HG03103 (cell line): ENCODE data around the gene NDUFB8.

Experiments
- ATAC-seq: cut with Tn5 transposase; IDR thresholded peaks from one replicate; pipeline ENCODE4 v1.9.1; 2021; ENCODE audit warnings: low read depth; ENCODE audit not compliant: unreplicated experiment

Gene NDUFB8

DNA sequence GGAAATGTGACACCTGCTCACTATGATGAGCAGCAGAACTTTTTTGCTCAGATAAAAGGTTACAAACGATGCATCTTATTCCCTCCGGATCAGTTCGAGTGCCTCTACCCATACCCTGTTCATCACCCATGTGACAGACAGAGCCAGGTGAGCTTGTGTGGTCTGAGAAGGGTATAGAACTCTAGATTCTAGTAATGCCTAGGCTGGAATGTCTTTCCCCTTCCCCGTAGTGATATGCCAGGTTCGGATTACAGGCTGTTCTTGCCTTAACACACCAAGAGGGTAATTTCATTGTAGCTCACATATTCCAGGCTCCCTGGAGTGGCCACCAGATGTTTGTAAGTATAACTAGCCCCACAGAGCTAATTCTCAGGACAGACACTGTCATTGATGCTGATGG is 15.3 kb upstream of the NDUFB8 start:
- ATAC-seq = no peak

DNA sequence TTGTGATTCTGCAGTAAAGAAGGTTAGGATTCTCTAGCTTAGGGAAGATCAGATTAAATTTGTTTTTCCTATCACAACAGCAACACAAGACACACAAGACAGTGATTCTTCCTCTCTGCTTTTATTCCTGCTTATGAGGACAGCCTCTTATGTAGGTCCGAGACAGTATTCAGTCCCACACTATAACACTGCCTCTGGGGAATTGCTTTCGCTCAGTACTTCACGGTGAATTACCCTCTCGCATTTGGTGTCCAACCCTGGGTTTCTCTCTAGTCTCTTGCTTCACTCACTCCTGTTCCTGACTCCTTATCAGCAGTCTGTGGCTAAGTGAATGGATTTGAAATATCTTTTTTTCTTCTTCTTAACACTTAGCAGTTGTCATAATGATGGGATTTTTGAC is 7.8 kb upstream of the NDUFB8 start:
- no peak for ATAC-seq

DNA sequence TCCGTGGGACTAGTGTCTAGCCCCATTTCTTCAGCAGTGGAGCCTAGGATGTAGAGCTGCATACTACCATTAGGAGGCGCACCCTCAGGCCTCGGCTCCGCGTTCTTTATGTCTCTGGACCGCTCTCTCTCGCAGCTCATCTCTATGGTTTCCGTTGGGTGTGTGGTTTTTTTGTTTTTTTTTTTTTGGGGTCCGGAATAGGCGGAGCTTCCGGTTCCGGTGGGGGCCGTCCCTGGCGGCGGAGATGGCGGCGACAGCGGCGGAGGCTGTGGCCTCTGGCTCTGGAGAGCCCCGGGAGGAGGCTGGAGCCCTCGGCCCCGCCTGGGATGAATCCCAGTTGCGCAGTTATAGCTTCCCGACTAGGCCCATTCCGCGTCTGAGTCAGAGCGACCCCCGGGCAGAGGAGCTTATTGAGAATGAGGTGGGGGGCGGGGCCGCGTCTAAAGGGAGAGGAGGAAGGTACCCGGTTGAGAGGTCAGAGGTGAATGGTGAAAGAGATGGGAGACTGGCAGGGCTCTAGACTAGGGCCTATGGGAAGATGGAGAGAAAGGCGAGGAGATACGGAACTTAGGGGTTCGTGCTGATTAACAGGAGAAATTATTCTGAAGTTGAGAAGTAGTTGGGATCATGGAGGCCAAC is 6.2 kb upstream of the NDUFB8 start, which contains the start of gene HIF1AN:
Gene HIF1AN (plus strand): TSS at position 229 of the 639 bp plus-strand sequence. CDS start 16 bp downstream, at position 245.
- ATAC-seq = peak; percentile 88

DNA sequence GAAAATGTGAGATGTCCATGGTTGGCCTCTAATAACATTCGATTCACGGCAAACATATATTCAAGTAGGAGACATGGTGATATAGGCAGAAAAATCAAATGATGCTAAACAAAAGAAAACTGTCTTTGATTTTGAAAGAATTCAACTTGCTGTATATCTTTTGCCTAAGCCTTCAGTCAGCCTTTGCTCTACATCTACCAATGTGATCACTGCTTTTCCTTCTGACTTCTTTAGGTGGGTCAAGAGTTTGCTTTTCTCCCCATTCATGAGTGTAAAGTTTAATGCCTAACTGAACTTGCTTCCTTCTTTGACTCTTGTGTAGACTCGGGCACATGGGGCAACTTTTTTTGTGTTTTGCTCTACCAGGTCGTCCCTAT is 5.7 kb upstream of the NDUFB8 start:
- ATAC-seq = no peak

DNA sequence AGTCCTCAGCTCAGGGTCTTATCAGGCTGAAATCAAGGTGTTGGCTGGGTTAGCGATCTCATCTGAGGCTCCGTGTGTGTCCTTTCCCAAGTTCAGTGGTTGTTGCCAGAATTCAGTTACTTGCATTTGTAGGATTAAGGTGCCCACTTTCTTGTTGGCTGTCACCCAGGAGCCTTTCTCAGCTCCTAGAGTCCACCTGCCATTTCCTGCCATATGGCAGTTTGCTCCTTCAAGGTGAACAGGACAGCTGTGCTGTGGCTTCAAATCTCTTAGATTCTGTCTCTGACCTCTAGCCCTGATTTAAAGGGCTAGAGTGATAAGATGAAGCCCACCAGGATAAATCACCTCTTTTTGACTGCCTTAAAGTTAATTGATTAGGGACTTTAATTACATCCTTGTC is 5.1 kb upstream of the NDUFB8 start:
- no peak for ATAC-seq

DNA sequence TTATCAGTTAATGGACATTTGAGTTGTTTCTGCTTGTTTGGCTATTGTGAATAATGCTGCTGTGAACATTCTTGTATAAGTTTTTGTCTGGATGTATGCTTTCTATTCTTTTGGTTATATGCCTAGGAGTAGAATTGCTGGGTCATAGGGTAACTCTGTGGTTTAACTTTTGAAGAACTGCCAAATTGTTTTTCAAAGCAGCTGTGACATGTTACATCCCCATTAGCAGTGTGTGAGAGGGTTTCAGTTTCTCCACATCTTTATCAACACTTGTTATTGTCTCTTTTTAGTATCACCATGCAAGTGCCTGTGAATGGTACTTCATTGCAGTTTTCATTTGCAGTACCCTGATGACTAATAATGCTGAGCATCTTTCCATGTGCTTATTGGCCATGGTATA is 2.1 kb upstream of the NDUFB8 start:
- no peak for ATAC-seq

DNA sequence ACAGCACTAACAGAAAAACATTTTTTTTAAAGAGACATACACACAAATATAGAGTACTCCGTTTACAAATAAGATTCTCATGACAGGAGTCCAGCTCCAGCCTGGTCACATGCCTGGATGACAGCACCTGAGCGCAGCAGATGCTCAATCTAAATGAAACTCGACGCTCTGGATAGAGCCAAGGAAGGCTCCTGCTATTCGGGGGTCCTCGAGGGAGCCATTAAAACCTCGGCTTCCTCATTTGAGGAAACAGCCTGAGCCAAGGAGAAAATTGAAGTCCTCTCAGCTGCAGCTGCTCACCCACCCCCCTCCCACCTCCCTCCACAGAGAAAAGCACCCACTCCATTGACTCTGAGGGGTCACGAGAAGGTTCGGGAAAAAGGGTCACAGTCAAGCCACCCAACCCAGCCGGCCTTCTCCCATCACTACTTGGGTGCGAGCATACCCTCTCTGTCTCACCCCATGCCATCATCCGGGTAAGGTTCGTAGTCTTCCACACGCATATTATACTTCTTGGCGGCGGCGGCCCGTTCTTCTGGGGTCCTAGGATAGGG is 673 bp downstream of the NDUFB8 start:
- ATAC-seq = no peak

DNA sequence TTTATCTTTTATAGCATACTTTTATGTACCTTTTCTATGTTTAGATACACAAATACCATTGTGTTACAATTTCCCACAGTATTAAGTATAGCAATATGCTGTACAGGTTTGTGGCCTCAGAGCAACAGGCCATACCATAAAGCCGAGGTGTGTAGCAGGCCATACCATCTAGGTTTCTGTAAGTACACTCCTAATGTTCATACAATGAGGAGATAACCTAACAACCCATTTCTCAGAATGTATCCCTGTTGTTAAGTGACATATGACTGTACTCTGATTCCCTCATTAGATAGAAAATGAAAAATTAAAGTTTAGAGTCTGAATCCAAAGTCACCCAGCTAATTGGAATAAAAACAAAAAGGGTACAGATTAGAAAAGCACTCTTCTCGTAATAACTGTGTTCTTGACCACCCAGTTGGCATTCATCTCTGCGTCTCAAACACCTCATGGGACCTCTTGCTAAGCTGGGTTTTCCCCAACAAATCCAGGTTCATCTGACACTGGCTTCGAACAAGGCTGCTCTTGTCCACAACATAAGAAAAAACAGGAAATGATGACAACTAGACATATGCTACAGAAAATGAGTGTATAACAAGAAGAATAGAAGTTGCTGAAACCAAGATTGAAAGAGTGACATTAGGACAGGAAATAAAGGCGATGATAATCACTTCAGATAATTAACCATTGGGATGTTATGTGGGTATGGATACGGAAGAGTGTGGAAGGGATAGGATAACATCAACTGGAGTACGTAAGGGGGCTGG is 1.4 kb downstream of the NDUFB8 start:
- ATAC-seq = no peak

DNA sequence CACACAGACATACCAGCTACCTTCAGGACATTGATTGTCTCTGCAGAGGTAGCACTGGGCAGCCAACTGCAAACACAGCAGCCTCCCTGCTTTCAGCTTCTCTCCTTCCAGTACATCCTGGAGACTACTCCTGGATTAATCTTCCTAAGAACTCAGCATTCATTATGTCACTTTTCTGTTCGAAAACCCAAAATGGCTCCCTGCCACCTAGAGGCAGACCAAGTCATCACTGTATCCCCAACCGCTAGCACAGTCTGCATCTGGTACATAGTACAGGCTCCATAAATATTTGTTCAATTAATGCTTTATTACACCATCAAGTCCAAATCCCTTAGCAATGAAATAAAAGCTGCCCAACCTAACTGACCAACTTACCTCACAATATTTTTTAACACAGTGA is 5.0 kb downstream of the NDUFB8 start:
- no peak for ATAC-seq

DNA sequence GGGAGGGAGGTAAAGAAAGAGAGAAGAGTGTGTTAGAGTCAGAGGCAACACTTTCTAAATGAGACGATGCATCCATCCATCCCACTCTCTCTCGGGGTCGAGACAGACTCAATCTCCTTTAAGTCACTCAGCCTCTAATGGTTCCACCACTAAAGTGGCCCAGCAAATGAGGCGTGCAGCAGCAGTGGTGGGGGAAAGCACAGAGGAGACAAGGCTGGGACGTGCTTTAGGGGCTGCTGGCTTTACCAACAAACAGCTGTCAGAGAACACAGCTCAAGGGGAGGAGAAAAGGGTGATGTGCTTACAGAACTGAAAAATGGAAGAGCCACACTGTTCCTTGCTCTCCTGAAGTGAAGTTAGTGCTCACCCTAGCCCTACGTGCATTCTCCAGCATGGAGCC is 5.5 kb downstream of the NDUFB8 start:
- ATAC-seq = no peak

DNA sequence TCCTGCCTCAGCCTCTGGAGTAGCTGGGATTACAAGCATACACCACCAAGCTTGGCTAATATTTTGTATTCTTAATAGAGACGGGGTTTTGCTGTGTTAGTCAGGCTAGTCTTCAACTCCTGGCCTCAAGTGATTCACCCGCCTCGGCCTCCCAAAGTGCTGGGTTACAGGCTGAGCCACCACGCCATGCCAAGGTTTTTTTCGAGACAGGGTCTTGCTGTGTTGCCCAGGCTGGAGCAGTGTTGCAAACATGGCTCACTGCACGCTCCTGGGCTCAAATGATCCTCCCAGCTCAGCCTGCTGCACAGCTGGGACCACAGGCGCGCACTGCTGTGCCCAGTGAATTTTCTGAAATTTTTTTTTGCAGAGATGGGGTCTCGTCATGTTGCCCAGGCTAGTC is 6.7 kb downstream of the NDUFB8 start:
- no peak for ATAC-seq

DNA sequence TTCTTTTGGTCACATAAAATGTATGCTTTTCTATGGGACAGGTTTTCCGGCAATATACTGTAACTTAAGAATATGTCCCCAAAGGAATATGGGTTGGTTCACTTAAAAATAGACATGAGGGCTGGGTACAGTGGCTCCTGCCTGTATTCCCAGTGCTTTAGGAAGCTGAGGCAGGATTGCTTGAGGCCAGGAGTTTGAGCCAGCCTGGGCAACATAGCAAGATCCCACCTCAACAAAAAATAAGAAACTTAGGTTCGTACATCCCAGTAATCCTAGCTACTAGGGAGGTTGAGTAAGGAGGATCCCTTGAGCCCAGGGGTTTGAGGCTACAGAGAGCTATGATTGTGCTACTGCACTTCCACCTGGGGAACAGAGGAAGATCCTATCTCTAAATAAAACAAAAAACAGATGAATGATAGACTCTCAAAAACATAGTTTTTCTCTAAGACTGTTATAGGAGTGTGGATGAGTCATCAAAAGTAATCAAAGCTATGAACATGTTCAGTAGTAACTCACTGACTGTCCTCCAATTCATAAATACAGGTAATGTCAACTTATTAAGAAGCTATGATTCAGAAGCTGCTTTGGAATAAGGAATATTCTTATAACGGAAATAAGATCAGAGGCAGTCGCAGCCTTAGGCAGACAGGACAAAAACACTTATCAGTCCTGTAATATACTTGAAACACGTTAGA is 7.4 kb downstream of the NDUFB8 start:
- ATAC-seq = no peak

DNA sequence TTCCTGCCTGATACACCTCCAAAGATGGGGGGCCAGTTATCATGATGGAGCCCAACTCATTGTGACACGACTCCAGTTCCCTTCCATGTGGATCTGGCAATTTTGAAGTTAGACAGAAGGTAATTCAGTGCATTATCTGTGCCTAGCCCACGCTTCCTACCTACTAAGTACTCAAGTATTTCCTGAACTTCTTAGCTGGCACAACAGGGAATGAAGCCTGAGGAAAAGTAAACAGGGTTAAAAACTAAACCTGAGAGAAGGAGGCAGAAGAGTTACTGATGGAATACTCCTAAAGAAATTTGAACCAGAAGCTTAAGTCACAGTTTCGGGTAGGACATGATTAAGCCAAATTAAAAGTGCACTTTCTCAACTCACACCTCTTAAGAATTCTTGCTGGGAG is 8.9 kb downstream of the NDUFB8 start:
- ATAC-seq = no peak

DNA sequence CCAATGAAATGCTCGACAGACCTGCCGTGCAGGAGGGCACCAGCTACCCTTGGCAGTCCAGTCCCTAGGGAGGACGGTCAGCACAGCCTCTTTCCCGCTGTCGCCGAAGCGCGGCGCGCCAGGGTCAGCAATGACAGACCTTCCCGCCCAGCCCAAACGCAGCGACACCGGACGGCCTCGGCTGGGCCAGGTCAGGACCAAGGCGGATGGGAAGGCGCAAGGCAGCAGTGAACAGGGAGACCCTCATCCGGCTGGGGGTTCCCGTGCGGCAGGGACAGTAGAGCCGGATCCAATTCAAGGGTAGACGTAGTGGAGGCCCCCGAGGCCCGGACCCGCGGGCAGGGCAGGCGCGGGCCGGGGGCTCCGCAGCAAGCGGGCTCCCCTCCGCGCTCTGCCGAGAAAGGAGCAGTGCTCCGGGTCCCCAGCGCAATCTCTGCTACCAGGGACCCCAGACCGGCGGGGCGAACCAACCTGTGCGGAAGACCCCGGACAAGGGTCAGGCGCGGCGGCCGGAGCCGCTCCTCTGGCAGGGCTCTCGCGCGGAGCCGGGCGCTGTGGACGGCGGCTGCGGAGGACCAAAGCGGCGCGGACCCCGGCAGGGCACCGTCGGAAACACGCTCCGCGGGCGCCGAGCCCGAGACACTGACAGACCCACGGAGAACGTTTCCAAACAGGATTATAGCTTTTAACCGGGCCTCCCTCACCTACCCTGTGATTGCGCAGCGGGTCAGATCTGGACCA is 10.2 kb downstream of the NDUFB8 start, which contains the start of gene SEC31B:
Gene SEC31B (minus strand): TSS at position 551 of the 741 bp plus-strand sequence. CDS start 2,909 bp downstream, outside the sequence.
- ATAC-seq = no peak

DNA sequence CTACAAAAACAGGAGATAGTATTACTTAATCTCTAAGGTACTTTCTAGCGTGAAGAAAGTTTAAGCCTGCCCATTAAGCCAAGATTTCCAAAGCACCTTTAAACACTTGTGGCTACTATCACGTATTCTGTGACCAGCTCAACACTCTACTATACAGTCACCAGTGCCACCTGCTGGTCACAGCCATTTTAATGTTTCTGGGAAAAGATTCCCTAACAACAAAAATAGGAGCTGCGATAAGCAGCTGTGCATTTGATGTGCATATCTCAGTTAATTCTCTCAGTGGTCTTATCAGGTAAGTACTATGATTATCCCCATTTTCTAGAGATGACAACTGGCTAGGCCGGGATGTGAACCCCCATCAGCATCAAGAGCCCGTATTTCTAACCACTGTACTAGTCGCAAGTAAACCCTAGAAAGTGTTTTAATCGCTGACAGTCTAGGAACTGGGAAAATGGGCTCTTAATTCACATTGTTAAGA is 10.9 kb downstream of the NDUFB8 start:
- ATAC-seq = no peak

DNA sequence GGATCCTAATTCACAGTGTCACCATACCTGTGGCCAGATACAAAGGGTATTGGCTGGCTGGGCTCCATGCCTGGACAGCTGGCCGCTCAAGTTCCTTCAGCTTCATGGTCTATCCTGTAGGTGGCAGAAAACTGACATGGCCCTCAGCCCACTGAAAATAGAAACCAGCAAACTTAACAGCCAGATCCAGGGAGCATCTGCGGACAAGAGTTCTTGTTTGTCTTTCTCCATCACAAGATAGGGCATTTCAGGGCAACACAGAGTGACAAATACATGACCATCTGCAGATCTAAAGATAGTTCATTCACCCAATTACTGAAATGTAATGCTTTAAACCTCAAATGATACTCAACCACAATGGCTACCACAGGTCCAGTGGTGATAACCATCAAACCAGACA is 12.8 kb downstream of the NDUFB8 start:
- ATAC-seq = no peak

DNA sequence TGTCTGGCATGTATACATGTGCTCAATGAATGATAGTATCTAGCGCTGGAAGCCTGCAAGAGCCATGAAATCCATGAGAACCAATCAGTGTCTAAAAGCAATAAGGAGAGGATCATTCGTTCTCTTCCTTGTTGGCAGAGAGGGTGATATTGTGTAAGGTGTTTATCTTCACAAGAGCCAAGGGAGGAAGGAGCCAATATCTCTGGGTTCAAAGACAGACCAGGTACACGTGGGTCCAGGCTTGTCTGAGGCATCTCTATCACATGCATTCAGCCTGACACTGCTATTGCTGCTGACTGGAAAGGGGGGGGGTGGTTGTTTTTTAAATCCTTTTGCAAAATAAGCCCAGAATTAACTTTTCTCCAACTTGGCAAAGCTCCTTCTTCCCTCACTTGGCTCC is 14.1 kb downstream of the NDUFB8 start:
- ATAC-seq = no peak

DNA sequence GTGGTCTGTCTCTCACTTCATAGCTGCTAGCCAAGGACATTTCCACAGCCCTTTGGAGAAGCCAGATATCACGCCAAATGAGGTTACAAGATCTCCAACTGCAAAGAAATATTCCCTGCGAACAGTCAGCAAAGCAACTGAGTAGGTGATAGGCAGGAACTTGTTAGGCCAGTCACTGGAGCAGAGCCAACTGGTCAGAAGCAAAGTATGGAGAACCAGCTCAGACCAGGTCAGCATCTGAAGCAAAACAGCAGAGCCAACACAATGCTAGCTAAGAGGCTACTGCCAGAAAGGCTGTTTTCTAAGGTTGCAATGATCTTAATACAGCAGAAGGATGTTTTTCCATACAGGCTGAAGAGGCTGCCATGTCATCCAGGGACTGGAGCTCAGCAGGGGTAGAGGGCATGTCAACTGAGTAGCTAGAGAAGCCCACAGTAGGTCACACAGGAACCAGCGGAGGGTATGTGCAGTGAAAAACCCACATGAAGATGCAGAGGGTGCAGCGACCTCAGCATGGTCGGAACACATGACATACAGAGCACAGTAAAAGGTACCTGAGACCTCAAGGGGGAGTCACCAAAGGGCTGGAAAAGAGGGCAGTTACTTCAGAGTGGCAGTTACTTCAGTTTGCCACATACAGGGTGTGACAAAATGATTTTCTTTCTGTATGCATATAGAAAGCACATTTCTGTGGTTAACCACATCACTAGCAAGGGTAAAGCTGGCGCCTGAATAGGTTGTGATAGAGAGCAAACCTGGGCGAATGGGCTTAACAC is 18.9 kb downstream of the NDUFB8 start:
- no peak for ATAC-seq

DNA sequence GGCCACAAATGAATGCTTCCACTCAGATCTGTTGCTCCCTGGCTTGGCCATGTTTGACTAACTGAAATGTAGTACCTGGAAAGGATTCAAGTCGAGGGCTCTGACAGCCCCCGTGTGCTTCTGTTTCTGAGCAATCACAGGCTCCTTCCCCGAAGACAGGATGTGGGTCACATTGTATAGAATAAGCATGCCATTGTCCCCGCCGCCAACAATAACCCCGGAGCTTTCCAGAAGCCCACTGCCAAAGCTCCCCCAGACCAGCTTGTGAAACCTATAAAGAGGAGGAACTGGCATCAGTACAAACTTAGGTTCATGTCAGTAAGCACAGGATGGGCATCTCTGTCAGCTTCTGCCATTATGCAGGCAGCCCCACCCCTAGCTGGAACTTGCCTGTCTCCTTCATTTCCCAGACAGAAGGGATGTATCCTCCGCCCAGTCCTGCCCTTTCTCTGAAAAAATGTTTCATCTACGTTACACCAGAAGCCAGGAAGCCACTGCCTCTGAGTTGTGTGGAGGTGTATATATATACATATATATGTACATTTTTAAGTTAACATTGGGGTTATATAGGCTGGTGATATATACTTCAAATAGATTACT is 20.3 kb downstream of the NDUFB8 start:
- ATAC-seq = no peak
